DOHH2 (cell line): Measurements from ENCODE around the gene FASTKD3.

Experiments used
- EZH2phosphoT487 ChIP-seq: fragments of 200-600 bp; sonication (generic); IDR thresholded peaks from 2 replicates; pipeline ENCODE4 v1.6.1; 2017; ENCODE audit warnings: borderline replicate concordance, mild to moderate bottlenecking, antibody characterized with exemption, low read length, moderate library complexity, mixed read lengths
- TF ChIP-seq, protein P1 (sequence below): fragments of 200-600 bp; sonication (generic); IDR thresholded peaks from one replicate; pipeline ENCODE4 v1.5.1; 2014; ENCODE audit warnings: antibody characterized with exemption, mild to moderate bottlenecking, low read depth, low read length; ENCODE audit not compliant: poor library complexity, severe bottlenecking

- TF ChIP-seq, protein P1, sequence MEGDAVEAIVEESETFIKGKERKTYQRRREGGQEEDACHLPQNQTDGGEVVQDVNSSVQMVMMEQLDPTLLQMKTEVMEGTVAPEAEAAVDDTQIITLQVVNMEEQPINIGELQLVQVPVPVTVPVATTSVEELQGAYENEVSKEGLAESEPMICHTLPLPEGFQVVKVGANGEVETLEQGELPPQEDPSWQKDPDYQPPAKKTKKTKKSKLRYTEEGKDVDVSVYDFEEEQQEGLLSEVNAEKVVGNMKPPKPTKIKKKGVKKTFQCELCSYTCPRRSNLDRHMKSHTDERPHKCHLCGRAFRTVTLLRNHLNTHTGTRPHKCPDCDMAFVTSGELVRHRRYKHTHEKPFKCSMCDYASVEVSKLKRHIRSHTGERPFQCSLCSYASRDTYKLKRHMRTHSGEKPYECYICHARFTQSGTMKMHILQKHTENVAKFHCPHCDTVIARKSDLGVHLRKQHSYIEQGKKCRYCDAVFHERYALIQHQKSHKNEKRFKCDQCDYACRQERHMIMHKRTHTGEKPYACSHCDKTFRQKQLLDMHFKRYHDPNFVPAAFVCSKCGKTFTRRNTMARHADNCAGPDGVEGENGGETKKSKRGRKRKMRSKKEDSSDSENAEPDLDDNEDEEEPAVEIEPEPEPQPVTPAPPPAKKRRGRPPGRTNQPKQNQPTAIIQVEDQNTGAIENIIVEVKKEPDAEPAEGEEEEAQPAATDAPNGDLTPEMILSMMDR: no peak
- TF ChIP-seq EZH2phosphoT487: no peak
Measured at GRCh38 chr5:7902666-7903625, 34.1 kb upstream of the FASTKD3 start.
